Activated CD4-positive, alpha-beta T cell treated with anti-CD3 and anti-CD28 coated beads, Interleukin-2, amount 50 U/mL, for 48 hours (primary cell): ENCODE data around the gene PREX1.

Experiments
- DNase-seq, 2 experiments: peaks; one replicate each; pipeline ENCODE4 v3.0.0-alpha.2; 2020

The PREX1 gene

DNA sequence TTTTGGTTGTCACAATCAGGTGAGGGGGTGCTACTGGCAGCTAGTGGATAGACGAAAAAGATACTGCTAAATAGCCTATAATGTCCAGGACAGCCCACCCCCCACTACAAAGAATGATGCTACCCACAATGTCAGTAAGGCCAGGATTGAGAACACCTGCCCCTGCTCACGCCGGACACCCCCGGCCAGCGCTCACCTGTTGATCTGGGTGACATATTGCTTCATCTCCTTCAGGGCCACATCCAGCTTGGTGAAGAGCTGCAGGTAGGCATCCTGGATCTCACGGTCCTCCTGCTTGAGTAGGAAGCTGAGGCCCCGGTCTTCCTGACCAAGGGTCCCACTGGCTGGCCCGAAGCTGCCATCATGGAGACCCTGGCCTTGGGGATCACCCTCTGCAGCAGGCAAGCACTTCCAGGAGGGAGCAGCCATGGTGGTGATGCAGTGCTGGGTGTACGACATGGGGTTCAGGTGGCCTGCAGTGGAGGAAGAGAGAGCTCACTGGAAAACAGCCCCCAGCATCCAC, 178.6 kb downstream of the PREX1 start:
- no peak for DNase-seq

DNA sequence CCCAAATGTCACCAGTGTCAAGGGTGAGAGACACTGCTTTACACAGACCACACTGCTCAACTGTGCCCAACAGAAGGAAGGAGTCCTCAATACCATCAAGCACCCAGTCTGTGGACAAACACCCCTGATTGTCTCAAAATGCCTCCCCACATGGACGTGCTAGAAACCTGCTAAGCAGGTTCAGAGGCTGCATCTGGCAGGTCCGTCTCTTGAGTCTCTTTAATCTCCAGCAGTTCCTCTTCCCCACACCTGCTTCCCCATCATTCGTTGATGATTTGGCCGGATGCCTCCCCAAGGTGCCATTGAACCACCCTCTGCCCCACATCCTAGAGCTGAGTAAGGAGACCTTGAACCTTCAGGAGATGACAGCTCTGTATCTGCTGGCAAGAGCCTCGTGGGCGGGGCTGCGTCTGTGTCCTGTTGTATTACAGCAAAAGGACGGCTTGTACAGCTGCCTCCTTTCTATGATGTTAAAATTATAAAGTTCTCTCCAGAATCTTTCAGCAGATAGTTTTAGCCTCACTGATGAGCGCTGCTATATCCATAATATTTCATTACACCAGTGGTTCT, 179.2 kb downstream of the PREX1 start:
- DNase-seq: no peak

DNA sequence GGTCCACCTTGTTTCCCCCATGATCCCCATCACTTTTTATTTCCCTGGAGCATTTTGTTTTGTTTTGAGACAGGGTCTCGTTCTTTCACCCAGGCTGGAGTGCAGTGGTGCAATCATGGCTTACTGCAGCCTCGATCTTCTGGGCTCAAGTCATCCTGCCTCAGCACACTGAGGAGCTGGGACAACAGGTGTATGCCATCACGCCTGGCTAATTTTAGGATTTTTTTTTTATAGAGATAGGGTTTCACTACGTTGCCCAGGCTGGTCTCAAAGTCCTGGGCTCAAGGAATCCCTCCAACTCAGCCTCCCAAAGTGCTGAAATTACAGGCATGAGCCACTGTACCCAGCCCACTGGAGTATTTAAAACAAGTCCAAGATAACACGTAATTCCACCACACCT, 179.9 kb downstream of the PREX1 start:
- DNase-seq: no peak

DNA sequence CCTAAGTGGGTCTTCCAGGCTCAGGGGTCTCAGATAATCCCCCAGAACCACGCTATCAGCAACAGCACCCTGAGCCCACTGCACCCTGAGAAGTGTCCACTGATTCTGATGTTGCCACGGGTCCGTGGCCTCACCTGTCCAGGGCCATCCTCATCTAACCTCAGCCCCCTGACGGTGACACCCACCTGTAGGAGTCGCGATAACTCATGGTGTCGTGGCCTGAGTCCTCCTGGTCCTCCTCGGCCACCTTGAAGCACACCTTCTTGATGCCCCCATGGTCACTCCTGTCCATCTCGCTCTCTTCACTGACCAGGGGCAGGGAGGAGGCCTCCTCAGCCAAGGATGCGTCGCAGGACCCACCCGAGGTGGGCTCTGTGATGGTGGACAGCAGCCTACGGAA, 182.1 kb downstream of the PREX1 start:
- no peak for DNase-seq

DNA sequence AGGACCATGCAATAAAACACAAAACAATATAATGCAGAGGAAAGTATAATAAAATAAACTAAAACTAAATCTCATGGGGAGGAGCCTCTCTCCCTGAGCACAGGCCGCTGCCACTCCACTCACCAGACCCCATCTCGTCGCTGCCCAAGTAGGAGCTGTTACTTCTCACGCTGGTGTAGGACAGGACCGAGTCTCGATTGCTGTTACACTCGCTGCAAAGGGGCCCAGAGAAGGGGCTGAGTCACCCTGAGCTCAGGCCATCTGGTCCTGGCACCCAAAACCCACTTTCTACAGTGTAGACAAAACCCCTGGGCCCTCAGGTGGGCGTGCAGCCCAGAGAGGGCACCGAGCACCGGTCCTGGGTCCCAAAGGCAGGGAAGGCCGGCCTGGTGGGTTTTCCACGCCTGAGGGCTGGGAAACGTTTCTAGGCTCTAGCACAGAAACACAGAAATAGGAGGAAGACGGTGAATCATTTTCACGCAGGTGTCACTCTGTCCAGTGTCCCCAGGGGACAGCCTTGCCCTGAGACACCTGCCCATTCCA, 183.4 kb downstream of the PREX1 start:
- no peak for DNase-seq

DNA sequence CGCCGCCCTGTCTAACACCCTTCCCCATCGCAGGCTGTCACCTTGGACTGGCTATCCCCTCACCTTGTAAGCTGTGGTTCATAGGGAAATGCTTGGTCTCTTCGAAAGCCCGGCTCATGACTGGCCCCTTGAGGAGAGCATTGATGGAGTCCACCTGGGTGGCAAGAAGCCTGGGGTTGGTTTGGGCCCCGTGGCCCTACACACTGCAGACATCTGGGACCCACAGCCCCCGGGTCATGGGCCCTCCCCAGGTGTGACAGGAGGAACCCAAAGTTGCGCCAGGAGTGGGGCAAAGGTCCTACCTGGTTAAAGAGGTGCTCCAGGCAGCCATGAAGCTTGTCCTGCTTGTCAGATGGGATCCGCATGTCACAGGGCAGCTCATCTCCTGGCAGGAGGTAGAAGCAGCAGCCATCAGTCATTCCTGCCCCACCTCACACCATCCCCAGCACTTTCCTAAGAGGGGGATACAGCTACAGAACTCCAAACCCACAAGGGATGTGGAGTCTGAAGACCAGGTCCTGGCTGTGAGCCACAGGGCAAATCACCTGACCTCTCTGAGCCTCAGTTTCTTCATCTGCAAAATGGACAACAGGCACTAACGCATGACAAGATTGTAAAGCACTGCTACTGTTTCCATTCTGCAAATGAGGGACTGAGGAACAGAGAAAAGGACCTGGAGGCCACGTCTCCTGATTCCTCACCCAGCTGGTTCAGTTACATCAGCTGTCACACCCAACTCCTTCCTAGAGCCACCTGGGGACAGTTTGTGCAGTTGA, 185.5 kb downstream of the PREX1 start:
- no peak for DNase-seq

DNA sequence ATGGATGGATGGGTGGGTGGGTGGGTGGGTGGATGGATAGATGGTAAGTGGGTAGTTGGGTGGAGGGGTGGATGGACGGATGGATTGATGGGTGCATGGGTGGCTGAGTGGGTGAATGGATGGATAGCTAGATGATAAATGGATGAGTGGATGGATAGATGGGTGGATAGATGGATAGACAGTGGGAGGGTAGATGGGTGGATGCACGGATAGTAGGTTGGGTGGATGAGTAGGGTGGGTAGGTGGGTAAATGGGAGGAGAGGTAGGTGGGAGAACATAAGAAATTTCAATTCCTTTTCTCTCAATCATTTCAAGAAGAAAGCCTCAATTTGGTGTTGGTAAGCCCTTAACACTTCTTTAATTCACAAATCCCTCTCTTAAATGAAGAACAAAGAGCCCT, 186.9 kb downstream of the PREX1 start:
- no peak for DNase-seq

DNA sequence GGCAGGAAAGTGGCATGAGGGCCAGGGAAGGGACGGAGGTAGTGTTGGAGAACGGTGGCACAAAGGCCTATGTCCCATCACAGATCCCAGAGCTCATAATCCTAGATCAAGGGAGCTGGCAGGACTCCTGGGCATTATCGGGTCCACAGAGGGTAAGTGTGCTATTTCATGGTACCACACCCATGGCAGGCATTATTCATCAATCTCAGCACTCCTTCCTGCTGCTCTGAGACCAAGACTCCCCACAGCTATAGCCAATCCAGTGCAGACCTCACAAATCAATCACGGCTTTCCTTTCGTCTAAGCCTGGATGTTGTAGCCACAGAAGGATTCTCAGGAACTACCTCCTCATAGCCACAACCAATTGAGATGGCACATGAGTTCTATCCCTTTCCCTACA, 187.9 kb downstream of the PREX1 start:
- DNase-seq: no peak

DNA sequence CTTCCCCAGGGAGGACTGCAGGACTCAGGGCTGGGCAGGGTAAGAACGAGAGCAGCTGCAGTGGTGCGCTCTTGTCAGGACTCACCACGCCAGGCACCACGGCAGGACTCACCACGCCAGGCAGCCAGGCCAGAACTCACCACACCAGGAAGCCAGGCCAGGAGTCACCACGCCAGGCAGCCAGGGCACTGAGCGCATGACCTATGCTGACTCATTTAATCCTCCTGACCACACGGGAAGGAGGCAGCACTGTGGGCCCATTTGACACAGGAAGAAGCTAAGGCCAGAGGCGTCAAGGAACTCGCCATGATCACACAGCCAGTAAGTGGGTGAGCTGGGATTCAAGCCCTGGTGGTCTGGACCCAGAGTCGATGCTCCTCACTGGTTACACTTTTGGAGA, 189.3 kb downstream of the PREX1 start:
- no peak for DNase-seq

DNA sequence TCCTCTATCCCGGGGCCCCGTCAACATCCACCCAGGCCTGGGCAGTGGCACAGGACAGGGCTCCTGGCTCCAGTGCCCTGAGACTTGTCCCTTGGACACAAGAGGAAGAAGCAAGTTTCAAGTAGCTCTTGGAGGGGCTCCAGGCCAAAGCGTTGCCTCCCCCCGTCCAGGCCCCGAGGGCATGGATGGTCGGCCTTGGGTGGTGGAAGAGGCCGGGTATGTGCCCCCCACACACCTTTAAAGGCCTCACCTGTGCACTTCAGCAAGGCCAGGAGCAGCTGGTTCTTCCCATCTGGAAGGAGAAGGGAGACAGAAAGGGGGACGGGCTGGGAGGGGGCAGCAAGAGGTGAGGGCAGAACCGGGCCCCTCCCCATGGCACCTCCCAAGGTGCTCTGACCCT, 190.3 kb downstream of the PREX1 start:
- DNase-seq: no peak

DNA sequence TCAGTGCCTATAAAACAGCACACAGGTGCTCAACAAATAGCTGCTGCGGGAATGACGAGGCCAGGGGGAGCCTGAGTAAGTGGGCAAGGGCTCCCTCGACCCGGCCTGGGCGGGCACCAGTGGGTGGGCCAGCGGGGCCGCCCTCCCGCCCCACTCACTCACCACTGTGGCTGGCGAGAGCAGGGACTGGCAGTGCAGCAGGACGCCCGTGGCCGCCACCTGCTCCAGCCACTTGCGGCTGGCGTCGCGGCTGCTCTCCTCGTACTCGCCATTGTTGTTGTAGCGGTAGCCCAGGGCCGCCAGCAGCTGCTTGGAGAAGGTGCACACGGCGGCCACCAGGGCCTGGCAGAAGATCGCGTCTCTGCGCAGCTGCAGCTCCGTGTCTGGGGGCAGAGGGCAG, 191.5 kb downstream of the PREX1 start:
- no peak for DNase-seq

DNA sequence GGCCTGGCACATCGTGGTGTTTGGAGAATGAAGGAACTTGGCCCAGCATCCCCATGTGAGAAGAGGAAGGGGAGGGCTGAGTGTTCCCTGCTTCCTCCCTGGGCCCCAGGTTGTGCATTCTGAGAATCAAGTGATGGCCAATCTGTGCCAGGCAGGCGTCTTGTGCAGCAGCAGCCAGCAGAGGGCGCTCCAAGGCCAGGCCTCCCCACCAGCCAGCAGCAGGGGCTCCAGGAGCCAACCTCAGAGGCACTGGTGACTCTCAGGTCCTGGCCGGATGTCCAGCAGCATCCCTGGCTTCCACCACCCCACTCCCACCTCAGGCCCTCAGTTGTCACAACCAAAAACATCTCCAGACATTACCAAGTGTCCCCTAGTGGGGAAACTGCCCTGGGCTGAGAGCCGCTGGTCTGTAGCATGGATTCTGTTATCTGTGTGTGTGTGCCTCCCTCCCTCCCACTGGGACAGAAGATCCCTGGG, 192.0 kb downstream of the PREX1 start:
- peak; percentile 79 to 82 for DNase-seq

DNA sequence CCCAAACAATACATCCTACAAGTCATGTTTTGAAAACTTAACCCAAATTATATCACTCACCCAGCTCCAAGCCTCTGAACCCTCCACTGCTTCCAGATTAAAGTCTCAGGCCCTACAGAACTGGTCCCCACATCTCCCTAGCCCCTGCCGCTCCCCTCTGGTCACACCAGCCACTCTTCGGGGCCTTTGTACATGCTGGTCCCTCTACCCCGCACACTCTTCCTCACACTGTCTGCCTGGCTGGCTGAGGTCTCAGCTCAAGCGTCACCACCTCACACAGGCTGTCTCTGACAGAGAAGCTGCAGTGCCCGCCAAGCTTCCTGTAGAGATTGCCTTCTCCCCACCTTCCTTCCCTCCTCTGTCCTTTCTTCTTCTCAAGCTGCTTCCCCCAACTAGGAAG, 192.4 kb downstream of the PREX1 start:
- no peak for DNase-seq

DNA sequence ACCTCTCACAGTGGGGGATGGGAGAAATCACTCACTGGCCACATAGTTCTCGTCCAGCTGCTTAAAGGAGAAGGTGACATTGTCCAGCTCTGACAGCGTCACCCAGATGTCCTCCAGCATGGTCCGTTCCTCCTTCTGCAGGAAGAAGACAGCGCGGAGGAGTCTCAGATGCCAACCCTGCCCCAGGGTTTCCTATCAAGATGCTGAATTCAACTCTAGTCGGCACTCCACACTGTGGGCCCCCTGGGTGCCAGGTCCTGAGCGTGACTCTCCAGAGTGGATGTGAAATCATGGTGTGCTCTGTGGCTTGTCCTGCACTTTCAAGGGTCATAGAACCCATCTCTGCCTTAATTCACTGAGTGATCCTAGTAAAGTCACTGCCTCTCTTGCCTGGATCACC, 193.2 kb downstream of the PREX1 start:
- no peak for DNase-seq

DNA sequence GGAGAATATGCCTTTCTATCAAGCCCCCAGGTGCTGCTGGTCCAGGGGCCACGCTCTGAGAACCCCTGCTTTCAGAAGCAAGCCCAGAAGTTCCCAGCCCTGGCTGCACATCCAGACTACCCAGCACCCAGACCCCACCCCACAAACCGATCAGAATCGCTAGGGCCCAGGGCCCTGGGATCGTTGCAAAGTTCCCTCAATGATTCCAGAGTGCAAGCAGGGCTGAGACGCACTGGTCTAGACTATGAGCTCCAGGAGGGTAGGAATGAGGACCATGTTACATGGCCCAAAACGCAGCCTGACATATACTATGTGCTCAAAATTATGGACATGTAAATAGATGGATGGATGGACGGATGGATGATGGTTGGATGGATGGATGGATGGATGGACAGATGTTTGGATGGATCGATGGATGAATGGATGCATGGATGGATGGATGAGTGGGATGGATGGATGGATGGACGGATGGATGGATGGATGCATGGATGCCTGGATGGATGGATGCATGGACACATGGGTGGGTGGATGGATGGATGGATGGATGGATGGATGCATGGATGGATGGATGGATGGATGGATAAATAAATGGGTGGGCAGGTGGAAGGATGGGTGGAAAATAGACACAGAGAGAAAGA, 194.1 kb downstream of the PREX1 start:
- DNase-seq: no peak

DNA sequence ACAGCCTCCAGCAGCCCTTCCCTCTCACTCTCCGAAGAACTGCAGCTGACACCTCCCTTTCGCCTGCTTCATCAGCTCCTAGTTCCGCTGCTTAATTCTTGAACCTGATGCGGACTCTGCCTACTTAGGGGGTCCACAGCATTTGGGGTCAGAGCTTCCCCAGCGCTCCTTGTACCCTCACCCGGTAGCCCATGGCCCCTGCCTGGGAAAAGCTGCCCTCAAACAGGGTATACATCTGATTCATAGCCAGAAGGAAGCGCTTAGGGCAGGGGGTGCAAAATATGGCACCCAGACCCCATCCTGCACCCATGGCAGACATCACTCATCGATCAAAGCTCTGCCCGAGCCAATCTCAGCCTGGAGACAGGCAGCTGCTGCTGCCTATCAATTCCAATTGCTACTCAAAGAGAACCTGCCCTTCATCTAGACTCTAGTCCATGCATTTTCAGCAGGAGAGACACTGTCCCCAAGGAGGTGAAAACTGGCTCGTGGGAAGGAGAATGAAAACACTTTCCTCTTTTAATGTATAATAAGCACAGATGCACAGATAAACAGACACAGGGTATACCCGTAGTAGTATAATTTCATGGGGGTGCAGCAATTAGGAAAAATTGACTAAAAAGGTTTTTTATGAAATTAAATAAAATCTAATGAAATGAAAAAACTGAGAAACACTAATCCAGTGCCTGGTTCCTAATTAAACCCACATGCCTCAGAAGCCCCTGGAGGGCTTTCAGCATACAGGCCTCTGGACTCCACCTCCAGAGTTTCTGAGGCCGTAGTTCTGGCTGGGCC, 194.8 kb downstream of the PREX1 start:
- no peak for DNase-seq

DNA sequence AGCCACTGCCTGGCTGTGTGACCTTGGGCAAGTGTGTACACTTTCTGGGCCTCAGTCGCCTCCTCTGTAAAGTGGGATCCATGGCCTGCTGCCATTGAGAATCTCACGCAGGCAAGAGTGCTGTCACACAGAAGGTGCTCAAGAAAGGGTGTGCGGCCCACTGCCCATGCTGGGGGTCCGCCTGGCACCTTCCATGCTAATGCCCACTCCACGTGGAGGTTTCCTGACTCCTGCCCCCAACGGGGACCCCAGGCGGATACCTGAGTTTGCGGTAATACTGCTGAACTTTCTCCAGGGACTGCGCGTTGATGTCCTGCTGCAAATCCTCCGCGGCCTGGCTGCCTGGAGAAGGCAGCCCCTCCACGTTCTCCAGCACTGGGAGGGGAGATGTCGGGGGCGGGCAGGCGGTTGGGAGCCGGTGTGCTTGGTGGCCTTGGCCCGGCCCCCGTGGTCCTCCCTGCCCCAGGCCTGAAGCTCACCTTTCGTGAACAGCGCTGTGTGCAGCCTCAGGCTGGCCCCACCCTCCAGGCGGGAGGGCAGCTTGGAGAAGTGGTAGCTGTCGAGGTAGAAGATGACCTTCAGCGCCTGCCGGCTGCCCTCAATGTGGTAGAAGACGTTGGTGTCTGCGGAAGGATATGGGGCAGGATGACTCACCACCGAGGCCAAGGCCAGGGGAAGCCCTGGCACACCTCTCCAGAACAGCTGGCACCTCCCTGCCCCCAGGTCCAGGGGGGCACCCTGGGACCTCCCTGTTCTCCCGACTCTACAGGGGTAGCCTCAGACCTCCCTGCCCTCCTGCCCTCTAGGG, 195.6 kb downstream of the PREX1 start:
- no peak for DNase-seq

DNA sequence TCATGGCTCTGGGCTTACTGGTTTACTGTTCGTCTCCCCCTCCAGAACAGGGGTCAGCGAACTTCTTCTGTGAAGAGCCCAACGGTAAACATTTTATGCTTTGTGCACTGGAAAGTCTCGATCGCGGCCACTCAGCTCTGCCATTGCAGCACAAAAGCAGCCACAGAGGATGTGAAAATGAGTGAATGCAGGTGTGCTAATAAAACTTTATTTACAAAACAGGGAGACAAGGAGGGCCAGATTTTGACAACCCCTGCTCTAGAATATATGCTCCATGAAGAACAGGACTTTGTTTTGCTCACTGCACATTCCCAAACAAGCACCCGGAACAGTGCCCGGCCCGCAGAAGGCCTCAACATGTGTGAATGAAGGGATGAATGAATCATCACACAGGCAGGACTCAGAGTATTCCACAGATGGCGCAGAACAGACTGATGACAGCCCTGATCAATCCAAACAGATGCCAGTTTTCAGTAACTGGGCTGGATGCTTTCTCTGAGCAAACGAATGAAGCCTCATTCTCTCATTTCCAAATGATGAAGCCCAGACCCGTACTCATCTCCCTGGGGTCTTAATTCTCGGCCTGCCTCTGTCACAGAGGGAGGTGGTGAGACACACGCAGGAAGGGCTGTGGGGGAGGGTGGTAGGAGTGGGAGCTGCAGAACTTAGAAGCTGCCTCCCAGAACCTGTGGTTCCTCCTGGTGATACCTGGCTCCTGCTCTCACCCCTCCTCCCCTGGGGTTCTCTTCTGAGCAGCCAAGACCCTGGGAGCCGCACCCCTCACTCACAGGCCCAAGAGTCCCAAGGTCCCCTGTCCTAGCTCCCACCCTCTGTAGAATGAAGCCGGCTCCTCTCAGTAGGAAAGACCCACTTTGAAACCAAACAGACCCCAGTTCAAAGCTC, 196.4 kb downstream of the PREX1 start:
- no peak for DNase-seq

DNA sequence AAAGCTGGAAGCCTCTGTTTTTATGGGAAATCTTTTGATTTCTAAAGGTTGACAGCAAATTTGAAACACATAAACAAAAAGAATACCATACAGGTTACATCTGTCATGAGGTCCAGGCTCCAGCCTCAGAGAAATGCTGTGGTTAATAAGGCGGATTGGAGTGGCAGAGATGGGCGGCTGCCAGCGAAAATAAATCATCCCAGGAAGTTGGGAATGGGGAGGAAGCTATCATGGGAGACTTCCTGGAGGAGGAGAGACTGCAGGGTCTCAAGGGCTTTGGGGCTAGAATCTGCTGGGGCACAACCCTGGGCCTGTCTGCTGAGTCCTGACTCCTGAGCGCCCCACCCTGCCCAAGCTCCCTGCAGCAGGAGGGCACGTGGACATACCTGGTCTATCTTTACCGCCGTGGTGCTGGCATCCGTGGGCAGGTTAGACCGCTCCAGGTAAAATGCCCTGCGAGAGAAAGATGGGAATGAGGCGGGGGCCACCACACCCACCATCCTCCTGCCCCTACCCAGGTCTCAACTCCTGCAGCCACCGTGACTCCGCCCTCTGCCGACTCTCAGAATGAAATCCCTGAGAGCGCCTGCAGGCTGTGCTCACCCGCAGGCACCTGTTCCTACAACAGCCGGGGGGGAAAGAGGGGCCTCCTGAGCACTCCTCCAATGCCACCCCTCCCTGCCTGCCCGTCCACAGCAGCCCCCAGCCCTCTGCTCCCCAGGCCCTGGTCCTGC, 197.3 kb downstream of the PREX1 start:
- no peak for DNase-seq

DNA sequence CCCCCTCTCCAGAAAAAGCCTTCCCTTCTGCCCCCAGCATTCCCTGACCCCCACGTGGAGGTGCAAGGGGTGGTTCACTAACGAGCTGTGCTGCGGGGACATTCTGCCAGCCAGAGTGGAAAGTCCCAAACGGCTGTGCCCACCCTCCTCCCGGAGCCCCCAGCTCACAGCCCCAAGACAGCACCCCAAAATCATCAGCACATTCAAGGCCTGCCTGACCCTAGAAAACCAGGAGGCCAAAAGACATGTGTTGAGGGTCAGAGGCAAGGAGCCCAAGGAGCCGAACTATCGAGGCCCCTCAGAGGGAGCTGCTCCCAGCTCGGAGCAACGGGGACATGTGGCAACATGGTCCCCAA, 197.9 kb downstream of the PREX1 start:
- DNase-seq: no peak
